Keratinocyte (primary cell): ENCODE measurements around the gene PTPN20. TPM values are rescaled to one million over a fixed set of nuclear protein-coding genes. Genes with fewer than 3 reads are reported as not detected.

Experiments used
- DNase-seq: peaks from one replicate; pipeline ENCODE4 v3.0.0-alpha.2; 2011; ENCODE audit warnings: low read depth, missing footprints, low spot score
- FAIRE-seq: peaks from 2 replicates; lab custom pipeline; 2011; peaks lifted over from hg19 to GRCh38; lab: Jason Lieb, UNC
- H2AFZ ChIP-seq: 2 replicates; pipeline ENCODE4 v1.6.0; 2012; ENCODE audit warnings: low read length, control low read depth, inconsistent platforms; ENCODE audit not compliant: control insufficient read depth
- H3K27ac ChIP-seq: 2 replicates; pipeline ENCODE4 v1.5.1; 2011; ENCODE audit warnings: low read length; ENCODE audit not compliant: control insufficient read depth, insufficient read depth
- H3K27me3 ChIP-seq: 3 replicates; pipeline ENCODE4 v1.6.0; 2011; ENCODE audit warnings: low read length; ENCODE audit not compliant: control insufficient read depth, insufficient read depth; ENCODE audit errors: extremely low read depth
- H3K36me3 ChIP-seq, 2 experiments: 2 replicates in 1 of 2; 3 replicates in 1 of 2; pipeline ENCODE4 v1.5.1; 2011; ENCODE audit warnings: low read length in 2 of 2, mild to moderate bottlenecking in 1 of 2; ENCODE audit not compliant: control insufficient read depth in 2 of 2, insufficient read depth in 2 of 2; ENCODE audit errors: extremely low read depth in 1 of 2
- H3K4me1 ChIP-seq: 3 replicates; pipeline ENCODE4 v1.5.1; 2011; ENCODE audit warnings: low read length; ENCODE audit not compliant: control insufficient read depth, insufficient read depth; ENCODE audit errors: extremely low read depth
- H3K4me2 ChIP-seq: 3 replicates; pipeline ENCODE4 v1.6.0; 2011; ENCODE audit warnings: low read depth, low read length; ENCODE audit not compliant: control insufficient read depth, insufficient read depth; ENCODE audit errors: extremely low read depth
- H3K4me3 ChIP-seq, 3 experiments: fragments of 200-600 bp in 1 of 3; sonication (generic) in 1 of 3; 2 replicates in 2 of 3; 3 replicates in 1 of 3; pipeline ENCODE4 v1.5.1; 2011 to 2016; ENCODE audit warnings: low read length in 3 of 3, mild to moderate bottlenecking in 3 of 3, control low read depth in 2 of 3, inconsistent platforms in 1 of 3, low read depth in 1 of 3, mixed read lengths in 1 of 3, mixed run types in 1 of 3, moderate library complexity in 1 of 3; ENCODE audit not compliant: control insufficient read depth in 2 of 3, insufficient read depth in 2 of 3; ENCODE audit errors: extremely low read depth in 1 of 3
- H3K79me2 ChIP-seq: 2 replicates; pipeline ENCODE4 v1.6.0; 2012; ENCODE audit warnings: low read length; ENCODE audit not compliant: control insufficient read depth, insufficient read depth
- H3K9ac ChIP-seq: 3 replicates; pipeline ENCODE4 v1.6.0; 2011; ENCODE audit warnings: low read length; ENCODE audit not compliant: control insufficient read depth, insufficient read depth; ENCODE audit errors: extremely low read depth
- H3K9me1 ChIP-seq: 3 replicates; pipeline ENCODE4 v1.6.0; 2011; ENCODE audit warnings: low read length; ENCODE audit not compliant: control insufficient read depth, insufficient read depth; ENCODE audit errors: extremely low read depth
- H3K9me3 ChIP-seq: 2 replicates; pipeline ENCODE4 v1.5.1; 2012; ENCODE audit warnings: low read depth, low read length; ENCODE audit not compliant: control insufficient read depth
- H4K20me1 ChIP-seq: 3 replicates; pipeline ENCODE4 v1.6.0; 2011; ENCODE audit warnings: low read length; ENCODE audit not compliant: control insufficient read depth, insufficient read depth; ENCODE audit errors: extremely low read depth
- EZH2 ChIP-seq: IDR thresholded peaks from one replicate; pipeline ENCODE4 v1.6.1; 2012; ENCODE audit warnings: inconsistent platforms, mild to moderate bottlenecking, low read length, moderate library complexity
- dilution Hi-C: fragments of 300-500 bp; cut with MboI; formaldehyde crosslinking; loops from one replicate; pipeline ENCODE4 v1.7.0; 2020; ENCODE audit warnings: low sequenced_read_pairs; ENCODE audit not compliant: extremely low pct_ligation_motif_present
- polyA plus RNA-seq, 5 experiments: library from polyadenylated mRNA; depleted of rRNA in 3 of 5; stranded (reverse) in 3 of 5; stranded (forward) in 1 of 5; unstranded in 1 of 5; fragments of >200 nt; gene quantifications; 1 replicate in 1 of 5; 2 replicates in 3 of 5; 3 replicates in 1 of 5; pipeline versions ENCODE4 v1.2.1 to v1.2.3, GENCODE V29; 2011 to 2012; ENCODE audit warnings: missing spikeins in 2 of 5, low read depth in 1 of 5, low replicate concordance in 1 of 5
- TF ChIP-seq, protein P1 (sequence below), 3 experiments: IDR thresholded peaks in 1 of 3; conservative IDR thresholded peaks in 1 of 3; optimal IDR thresholded peaks in 1 of 3; 2 replicates in 2 of 3; 3 replicates in 1 of 3; pipeline versions ENCODE3 to v1.5.1; 2011; ENCODE audit warnings: low read length in 3 of 3, mild to moderate bottlenecking in 3 of 3, moderate library complexity in 2 of 3, control low read depth in 1 of 3, inconsistent platforms in 1 of 3; ENCODE audit not compliant: insufficient read depth in 2 of 3; ENCODE audit errors: extremely low read depth in 1 of 3

PTPN20 gene
- polyA plus RNA-seq, 1 donor (not counting 4 experiments of a cell fraction or from before 2014, with no cell fraction given), result 7.3 TPM

DNA sequence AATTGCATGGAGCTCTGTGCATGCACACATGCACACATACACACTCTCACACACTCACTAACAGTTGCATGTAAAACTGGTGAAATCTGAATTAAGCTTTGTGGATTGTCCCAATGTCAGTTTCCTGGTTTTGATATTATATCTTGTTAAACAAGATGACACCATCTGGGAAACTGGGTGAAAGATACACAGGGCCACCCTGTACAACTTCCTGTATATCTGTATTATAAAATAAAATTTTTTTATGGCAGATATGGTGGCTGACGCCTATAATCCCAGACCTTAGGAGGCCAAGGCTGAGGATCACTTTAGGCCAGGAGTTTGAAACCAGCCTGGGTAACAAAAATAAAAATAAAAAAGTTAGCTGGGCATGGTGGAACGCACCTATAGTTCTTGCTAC lies 87.4 kb downstream of the PTPN20 start:
- Histone ChIP-seq H3K27ac (no peak overlapping the region), H3K4me3 (no peak overlapping the region), H3K4me2 (no peak overlapping the region), H3K9me1 (no peaks in the 10 kb centered on the region), H3K9me3 (no peaks in the 10 kb centered on the region), H3K4me1 (no peaks in the 10 kb centered on the region), H2AFZ (no peak overlapping the region), H3K9ac (no peak overlapping the region), H4K20me1 (no peaks in the 10 kb centered on the region), H3K36me3 (no peaks in the 10 kb centered on the region), H3K79me2 (no peaks in the 10 kb centered on the region), H3K27me3 (no peaks in the 10 kb centered on the region)
- FAIRE-seq (no peak), DNase-seq (no peak)
- no peak for TF ChIP-seq EZH2
- TF ChIP-seq, protein P1, sequence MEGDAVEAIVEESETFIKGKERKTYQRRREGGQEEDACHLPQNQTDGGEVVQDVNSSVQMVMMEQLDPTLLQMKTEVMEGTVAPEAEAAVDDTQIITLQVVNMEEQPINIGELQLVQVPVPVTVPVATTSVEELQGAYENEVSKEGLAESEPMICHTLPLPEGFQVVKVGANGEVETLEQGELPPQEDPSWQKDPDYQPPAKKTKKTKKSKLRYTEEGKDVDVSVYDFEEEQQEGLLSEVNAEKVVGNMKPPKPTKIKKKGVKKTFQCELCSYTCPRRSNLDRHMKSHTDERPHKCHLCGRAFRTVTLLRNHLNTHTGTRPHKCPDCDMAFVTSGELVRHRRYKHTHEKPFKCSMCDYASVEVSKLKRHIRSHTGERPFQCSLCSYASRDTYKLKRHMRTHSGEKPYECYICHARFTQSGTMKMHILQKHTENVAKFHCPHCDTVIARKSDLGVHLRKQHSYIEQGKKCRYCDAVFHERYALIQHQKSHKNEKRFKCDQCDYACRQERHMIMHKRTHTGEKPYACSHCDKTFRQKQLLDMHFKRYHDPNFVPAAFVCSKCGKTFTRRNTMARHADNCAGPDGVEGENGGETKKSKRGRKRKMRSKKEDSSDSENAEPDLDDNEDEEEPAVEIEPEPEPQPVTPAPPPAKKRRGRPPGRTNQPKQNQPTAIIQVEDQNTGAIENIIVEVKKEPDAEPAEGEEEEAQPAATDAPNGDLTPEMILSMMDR (optimal IDR thresholded peaks at IDR 0.05 in 1 of 3, IDR thresholded peaks at IDR 0.05 in 1 of 3, conservative IDR thresholded peaks at IDR 0.05 in 1 of 3; ENCODE audit: extremely low read depth in 1 of 3, insufficient read depth in 2 of 3, low read length in 3 of 3), result no peak
- dilution Hi-C loops, result no loop called here

- H2AFZ ChIP-seq, result no peak overlapping the region
- H4K20me1 ChIP-seq, result no peaks in the 10 kb centered on the region
- no peaks in the 10 kb centered on the region for H3K79me2 ChIP-seq
- no peak overlapping the region for H3K27ac ChIP-seq
- no peak for FAIRE-seq
- no peaks in the 10 kb centered on the region for H3K27me3 ChIP-seq
- DNase-seq, result no peak
- no peaks in the 10 kb centered on the region for H3K9me3 ChIP-seq
- no peaks in the 10 kb centered on the region for H3K36me3 ChIP-seq
- H3K4me1 ChIP-seq, result no peaks in the 10 kb centered on the region
- TF ChIP-seq EZH2, result no peak
- TF ChIP-seq, protein P1 (optimal IDR thresholded peaks at IDR 0.05 in 1 of 3, IDR thresholded peaks at IDR 0.05 in 1 of 3, conservative IDR thresholded peaks at IDR 0.05 in 1 of 3; ENCODE audit: extremely low read depth in 1 of 3, insufficient read depth in 2 of 3, low read length in 3 of 3), result no peak
- no peak overlapping the region for H3K9ac ChIP-seq
- no peaks in the 10 kb centered on the region for H3K9me1 ChIP-seq
- dilution Hi-C loops, result no loop called here
- H3K4me2 ChIP-seq, result no peak overlapping the region
- no peak overlapping the region for H3K4me3 ChIP-seq
Observed at GRCh38 chr10:46999217-46999616, 88.0 kb downstream of the PTPN20 start.
